GM19397 (cell line): ENCODE measurements around the gene DNAI1.

Source experiments
- ATAC-seq: cut with Tn5 transposase; IDR thresholded peaks from one replicate; pipeline ENCODE4 v1.9.1; 2021; ENCODE audit warnings: mild to moderate bottlenecking, moderate library complexity; ENCODE audit not compliant: unreplicated experiment

The DNAI1 gene

GRCh38 chr9:34490360-34490759 is 31.8 kb downstream of the DNAI1 start:
- ATAC-seq, result no peak

- no peak for ATAC-seq
Measured at GRCh38 chr9:34490760-34491159, 32.2 kb downstream of the DNAI1 start.

- no peak for ATAC-seq
Measured at GRCh38 chr9:34491596-34491995, 33.0 kb downstream of the DNAI1 start.

- no peak for ATAC-seq
Measured at GRCh38 chr9:34492051-34492450, 33.4 kb downstream of the DNAI1 start.

- no peak for ATAC-seq
Measured at GRCh38 chr9:34493972-34494535, 35.4 kb downstream of the DNAI1 start.

GRCh38 chr9:34496149-34496712 is 37.6 kb downstream of the DNAI1 start:
- no peak for ATAC-seq

- ATAC-seq, result no peak
Measured at GRCh38 chr9:34498553-34498952, 39.9 kb downstream of the DNAI1 start.

- no peak for ATAC-seq
Measured at GRCh38 chr9:34499076-34499475, 40.5 kb downstream of the DNAI1 start.

- no peak for ATAC-seq
Measured at GRCh38 chr9:34500623-34501267, 42.1 kb downstream of the DNAI1 start.

GRCh38 chr9:34501372-34501771 is 42.8 kb downstream of the DNAI1 start:
- no peak for ATAC-seq

GRCh38 chr9:34501889-34502425 is 43.4 kb downstream of the DNAI1 start:
- no peak for ATAC-seq

- ATAC-seq, result no peak
Measured at GRCh38 chr9:34502471-34502870, 43.9 kb downstream of the DNAI1 start.

- ATAC-seq, result no peak
Measured at GRCh38 chr9:34502891-34503290, 44.3 kb downstream of the DNAI1 start.

GRCh38 chr9:34503406-34503805 is 44.8 kb downstream of the DNAI1 start:
- ATAC-seq, result no peak

GRCh38 chr9:34505370-34506120 is 46.9 kb downstream of the DNAI1 start:
- ATAC-seq, result no peak

- ATAC-seq, result no peak
Measured at GRCh38 chr9:34506623-34507022, 48.0 kb downstream of the DNAI1 start.

GRCh38 chr9:34507556-34507955 is 49.0 kb downstream of the DNAI1 start:
- ATAC-seq, result no peak

- ATAC-seq, result no peak
Measured at GRCh38 chr9:34507966-34508365, 49.4 kb downstream of the DNAI1 start.

GRCh38 chr9:34508463-34508862 is 49.9 kb downstream of the DNAI1 start:
- no peak for ATAC-seq

GRCh38 chr9:34508951-34509350 is 50.3 kb downstream of the DNAI1 start:
- ATAC-seq, result no peak
